Prostate gland (tissue), 2 donors: ENCODE measurements around the gene RPL41. TPM values are rescaled to one million over a fixed set of nuclear protein-coding genes. Genes with fewer than 3 reads are reported as not detected.

Source experiments
- DNase-seq: peaks from one replicate; pipeline ENCODE4 v3.0.0-alpha.2; 2019; ENCODE audit warnings: low spot score
- H3K27ac ChIP-seq, 2 donors: fragments of 200-600 bp; sonication (generic); 2 replicates each; pipeline ENCODE4 v1.5.1; 2017 to 2019
- H3K27me3 ChIP-seq: fragments of 200-600 bp; sonication (generic); replicated peaks from 2 replicates; pipeline ENCODE4 v1.5.1; 2019; ENCODE audit not compliant: insufficient read depth
- H3K36me3 ChIP-seq, 2 donors: fragments of 200-600 bp; sonication (generic); 1 replicate in 1 of 2; 2 replicates in 1 of 2; pipeline versions ENCODE4 v1.5.1 to v1.8.1; 2017 to 2019
- H3K4me1 ChIP-seq: fragments of 200-600 bp; sonication (generic); replicated peaks from 2 replicates; pipeline ENCODE4 v1.5.1; 2019
- H3K4me3 ChIP-seq, 2 donors: fragments of 200-600 bp; sonication (generic); 2 replicates each; pipeline ENCODE4 v1.5.1; 2017 to 2019
- H3K9me3 ChIP-seq: fragments of 200-600 bp; sonication (generic); 2 replicates; pipeline ENCODE4 v1.5.1; 2017
- POLR2A ChIP-seq: fragments of 450-650 bp; IDR thresholded peaks from one replicate; pipeline ENCODE4 v1.6.1; 2016; ENCODE audit warnings: antibody characterized with exemption, mild to moderate bottlenecking
- POLR2AphosphoS5 ChIP-seq: sonication (generic); formaldehyde crosslinking; IDR thresholded peaks from one replicate; pipeline ENCODE4 v1.6.1; 2017; ENCODE audit warnings: antibody characterized with exemption
- WGBS: methylation state at CpG from one replicate; pipeline ENCODE4 v1.1.5; 2018; 5-methylcytosine and 5-hydroxymethylcytosine counted together
- intact Hi-C: fragments of 100-400 bp; cut with DNase I; formaldehyde crosslinking; loops from one replicate; pipeline ENCODE4 v1.14.2; 2022
- total RNA-seq, 2 donors: library from RNA; depleted of rRNA; stranded (reverse); fragments of >200 nt; gene quantifications; one replicate each; pipeline ENCODE4 v1.1.0, GENCODE V29; 2016
- TF ChIP-seq, protein P1 (sequence below), 4 experiments: fragments of 200-600 bp in 2 of 4; fragments of 450-650 bp in 2 of 4; sonication (generic) in 2 of 4; IDR thresholded peaks; 1 replicate in 3 of 4; 2 replicates in 1 of 4; pipeline ENCODE4 v1.5.1; 2016 to 2019; ENCODE audit warnings: antibody characterized with exemption in 4 of 4, mild to moderate bottlenecking in 2 of 4, moderate library complexity in 2 of 4

The RPL41 gene
- total RNA-seq, 2 donors from 2014 or later, result 2,549 to 4,385 TPM

DNA sequence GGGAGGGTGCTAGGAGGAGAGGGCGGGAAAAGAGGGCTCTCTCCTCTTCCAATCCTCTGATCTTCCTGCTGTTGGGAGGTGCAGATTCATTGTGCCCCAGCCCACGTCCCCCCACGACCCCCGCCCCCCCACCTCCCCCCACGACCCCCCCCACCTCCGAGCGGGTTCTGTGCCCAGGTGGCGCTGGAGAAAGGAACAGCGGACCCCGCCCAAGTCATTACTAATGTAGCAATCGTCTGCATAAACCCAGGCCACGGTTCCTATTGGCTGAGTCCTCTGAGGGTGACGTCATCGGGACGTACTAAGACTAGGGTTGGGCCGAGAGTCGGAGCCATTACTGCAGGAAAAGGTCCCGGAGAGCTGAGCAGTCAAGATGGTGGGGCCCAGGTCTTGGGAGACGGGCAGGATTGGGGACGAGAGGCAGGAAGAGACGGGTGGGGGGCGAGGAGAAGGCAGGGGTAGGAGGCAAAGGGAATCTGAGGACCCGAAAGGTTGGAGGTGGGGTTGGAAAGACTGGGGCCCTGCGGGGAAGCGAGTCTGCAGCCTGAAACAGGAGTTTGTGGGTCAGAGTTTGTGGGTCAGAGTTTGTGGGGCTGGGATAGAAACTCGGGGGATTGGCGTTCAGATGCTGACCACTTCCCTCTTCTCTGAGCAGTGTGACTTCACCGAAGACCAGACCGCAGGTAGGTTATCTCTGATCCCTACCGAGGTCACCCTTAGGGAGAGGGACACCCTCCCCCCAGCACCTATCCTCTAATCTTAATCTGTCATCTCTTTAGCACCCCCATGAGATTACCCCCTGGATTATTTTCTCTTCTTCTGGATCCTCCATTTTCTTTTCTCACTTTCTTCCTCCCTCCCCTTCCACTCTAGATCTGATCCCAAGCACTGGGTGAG, 41.8 kb downstream of the RPL41 start, which contains the start of gene MYL6:
TSS of gene MYL6 (plus strand) at position 331 of the 897 bp plus-strand sequence. CDS start at position 374, 43 bp downstream.
- Histone ChIP-seq H3K27me3 (no peaks in the 10 kb centered on the region), H3K4me3 (peak within 1 kb of the TSS; percentile 58 to 71), H3K4me1 (peaks cover 12% of the 10 kb centered on the region), H3K36me3 (peaks cover 5 to 12% of the 10 kb centered on the region in 2 donors), H3K27ac (peak within 1 kb of the TSS; percentile 97 to 98), H3K9me3 (no peaks in the 10 kb centered on the region)
- TF ChIP-seq POLR2A (peak; percentile 100), POLR2AphosphoS5 (peak; percentile 100)
- TF ChIP-seq, protein P1, sequence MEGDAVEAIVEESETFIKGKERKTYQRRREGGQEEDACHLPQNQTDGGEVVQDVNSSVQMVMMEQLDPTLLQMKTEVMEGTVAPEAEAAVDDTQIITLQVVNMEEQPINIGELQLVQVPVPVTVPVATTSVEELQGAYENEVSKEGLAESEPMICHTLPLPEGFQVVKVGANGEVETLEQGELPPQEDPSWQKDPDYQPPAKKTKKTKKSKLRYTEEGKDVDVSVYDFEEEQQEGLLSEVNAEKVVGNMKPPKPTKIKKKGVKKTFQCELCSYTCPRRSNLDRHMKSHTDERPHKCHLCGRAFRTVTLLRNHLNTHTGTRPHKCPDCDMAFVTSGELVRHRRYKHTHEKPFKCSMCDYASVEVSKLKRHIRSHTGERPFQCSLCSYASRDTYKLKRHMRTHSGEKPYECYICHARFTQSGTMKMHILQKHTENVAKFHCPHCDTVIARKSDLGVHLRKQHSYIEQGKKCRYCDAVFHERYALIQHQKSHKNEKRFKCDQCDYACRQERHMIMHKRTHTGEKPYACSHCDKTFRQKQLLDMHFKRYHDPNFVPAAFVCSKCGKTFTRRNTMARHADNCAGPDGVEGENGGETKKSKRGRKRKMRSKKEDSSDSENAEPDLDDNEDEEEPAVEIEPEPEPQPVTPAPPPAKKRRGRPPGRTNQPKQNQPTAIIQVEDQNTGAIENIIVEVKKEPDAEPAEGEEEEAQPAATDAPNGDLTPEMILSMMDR (IDR thresholded peaks at IDR 0.05), result peak in 1 of 4 experiments; percentile 18
- intact Hi-C loops, result loop anchor here (2.0 to 5.0 kb wide), 2 partner anchors 31 to 41 kb away; partner anchors contain the start of genes RPL41 and ZC3H10
- DNase-seq, result peak; percentile 99
- under 1% methylated on average over 21 of the region's 30 CpGs for WGBS

DNA sequence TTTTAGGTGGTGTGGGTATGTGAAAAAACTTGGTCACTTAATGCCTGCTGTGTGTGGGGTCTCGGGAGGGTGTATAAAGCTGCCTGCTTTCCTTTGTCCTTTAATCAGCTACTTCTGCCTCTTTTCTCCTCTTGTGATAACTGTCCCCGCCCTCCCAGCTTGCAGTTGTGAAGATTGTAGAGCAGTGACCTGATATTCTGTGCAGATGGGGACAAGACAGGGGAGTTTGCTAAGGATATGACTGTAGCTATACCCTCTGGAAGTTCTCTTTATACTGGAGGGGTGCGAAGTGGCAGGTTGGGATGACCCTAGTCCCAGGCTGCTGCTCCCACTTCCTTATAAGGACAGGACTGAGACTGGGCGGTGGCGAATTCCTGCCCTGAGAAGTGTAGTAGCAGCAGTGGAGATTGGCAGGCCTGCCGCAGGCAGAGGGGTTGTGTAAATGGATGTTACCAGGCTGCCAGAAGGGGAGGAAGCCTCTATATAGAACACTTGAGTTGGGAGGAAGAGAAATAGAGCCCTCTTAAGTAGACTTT, 42.6 kb downstream of the RPL41 start:
- intact Hi-C loops, result loop anchor here (2.0 to 5.0 kb wide), 2 partner anchors 32 to 42 kb away; partner anchors contain the start of genes RPL41 and ZC3H10
- TF ChIP-seq POLR2AphosphoS5 (peak; percentile 94), POLR2A (peak; percentile 78)
- TF ChIP-seq, protein P1 (IDR thresholded peaks at IDR 0.05), result peak in 1 of 4 experiments; percentile 19
- Histone ChIP-seq H3K4me1 (peaks cover 12% of the 10 kb centered on the region), H3K27ac (peak overlapping the region; percentile 97 to 98), H3K9me3 (no peaks in the 10 kb centered on the region), H3K27me3 (no peaks in the 10 kb centered on the region), H3K4me3 (peak overlapping the region; percentile 58 to 71), H3K36me3 (peaks cover 5 to 12% of the 10 kb centered on the region in 2 donors)
- 0% methylated on average over 6 of the region's 6 CpGs for WGBS
- peak; percentile 88 for DNase-seq

DNA sequence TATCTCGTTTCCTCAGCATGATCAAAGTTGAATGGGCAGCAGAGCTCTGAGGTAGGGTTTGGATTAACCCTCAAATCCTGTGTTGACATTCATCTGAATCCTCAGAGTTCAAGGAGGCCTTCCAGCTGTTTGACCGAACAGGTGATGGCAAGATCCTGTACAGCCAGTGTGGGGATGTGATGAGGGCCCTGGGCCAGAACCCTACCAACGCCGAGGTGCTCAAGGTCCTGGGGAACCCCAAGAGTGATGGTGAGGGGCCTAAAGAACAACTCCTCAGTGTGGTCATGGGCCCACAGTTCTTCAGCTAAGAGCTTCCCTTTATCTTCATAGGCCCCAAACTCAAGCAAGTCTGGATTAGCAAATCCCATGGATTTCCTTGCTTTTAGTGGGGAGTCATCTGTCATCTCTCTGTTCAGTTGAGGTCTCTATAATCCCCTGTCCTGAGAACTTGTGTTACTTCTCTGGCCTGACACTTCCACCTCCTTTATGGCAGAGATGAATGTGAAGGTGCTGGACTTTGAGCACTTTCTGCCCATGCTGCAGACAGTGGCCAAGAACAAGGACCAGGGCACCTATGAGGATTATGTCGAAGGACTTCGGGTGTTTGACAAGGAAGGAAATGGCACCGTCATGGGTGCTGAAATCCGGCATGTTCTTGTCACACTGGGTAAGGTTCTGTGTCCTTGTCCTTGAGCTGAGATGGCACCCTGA, 43.2 kb downstream of the RPL41 start:
- Histone ChIP-seq H3K27ac (peak overlapping the region; percentile 97 to 98), H3K4me3 (peak overlapping the region; percentile 58 to 71), H3K9me3 (no peaks in the 10 kb centered on the region), H3K36me3 (peaks cover 5 to 12% of the 10 kb centered on the region in 2 donors), H3K27me3 (no peaks in the 10 kb centered on the region), H3K4me1 (peaks cover 12% of the 10 kb centered on the region)
- no peak for DNase-seq
- intact Hi-C loops, result loop anchor here (2.0 to 5.0 kb wide), 2 partner anchors 33 to 42 kb away; partner anchors contain the start of genes RPL41 and ZC3H10
- TF ChIP-seq POLR2AphosphoS5, result no peak
- no peak for TF ChIP-seq POLR2A
- TF ChIP-seq, protein P1 (IDR thresholded peaks at IDR 0.05), result no peak
- 11% methylated on average over 8 of the region's 8 CpGs for WGBS

DNA sequence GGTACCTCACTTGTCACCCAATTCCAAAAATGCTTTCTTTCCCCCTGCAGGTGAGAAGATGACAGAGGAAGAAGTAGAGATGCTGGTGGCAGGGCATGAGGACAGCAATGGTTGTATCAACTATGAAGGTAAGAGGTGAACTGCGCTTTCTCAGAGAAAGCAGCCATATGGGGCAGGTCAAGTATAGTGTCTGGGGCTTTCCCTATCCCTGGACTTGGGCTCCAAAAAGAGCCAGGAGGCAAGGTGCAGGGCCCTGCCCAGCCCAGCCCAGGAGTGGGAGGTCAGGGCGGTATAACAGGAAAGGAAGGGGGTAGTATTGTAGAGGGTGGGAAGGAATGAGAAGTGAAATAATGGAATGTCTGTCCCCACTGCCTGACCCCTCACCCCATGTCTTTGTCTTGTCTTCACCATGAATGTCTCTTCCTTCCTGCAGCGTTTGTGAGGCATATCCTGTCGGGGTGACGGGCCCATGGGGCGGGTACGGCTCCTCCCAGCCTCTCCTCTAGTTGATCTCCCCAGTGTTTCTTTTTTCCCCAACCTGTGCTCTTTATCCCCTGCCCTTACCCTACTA, 43.8 kb downstream of the RPL41 start:
- Histone ChIP-seq H3K27ac (peak overlapping the region; percentile 97 to 98), H3K4me1 (peaks cover 12% of the 10 kb centered on the region), H3K36me3 (peaks cover 5 to 12% of the 10 kb centered on the region in 2 donors), H3K4me3 (peak overlapping the region; percentile 58 to 71), H3K9me3 (no peaks in the 10 kb centered on the region), H3K27me3 (no peaks in the 10 kb centered on the region)
- DNase-seq, result no peak
- TF ChIP-seq POLR2AphosphoS5 (no peak), POLR2A (no peak)
- TF ChIP-seq, protein P1 (IDR thresholded peaks at IDR 0.05), result peak in 1 of 4 experiments; percentile 11
- 42% methylated on average over 7 of the region's 7 CpGs for WGBS
- intact Hi-C loops, result no loop called here
